GM23248 (cell line): Measurements from ENCODE around the gene BAX. TPM values are rescaled to one million over a fixed set of nuclear protein-coding genes. Genes with fewer than 3 reads are reported as not detected.

Experiments used
- DNase-seq: peaks from one replicate; pipeline ENCODE4 v3.0.0-alpha.2; 2015
- H2AFZ ChIP-seq: fragments of 200-600 bp; sonication (generic); 2 replicates; pipeline ENCODE4 v1.6.1; 2016; ENCODE audit warnings: antibody characterized with exemption
- H3F3A ChIP-seq: fragments of 200-600 bp; sonication (generic); 2 replicates; pipeline ENCODE4 v1.6.1; 2016; ENCODE audit warnings: mild to moderate bottlenecking, antibody characterized with exemption, mixed run types; ENCODE audit not compliant: insufficient read depth
- H3K27ac ChIP-seq: fragments of 200-600 bp; sonication (generic); 2 replicates; pipeline ENCODE4 v1.5.1; 2016; ENCODE audit warnings: mild to moderate bottlenecking
- H3K27me3 ChIP-seq: fragments of 200-600 bp; sonication (generic); replicated peaks from 2 replicates; pipeline ENCODE4 v1.6.1; 2016; ENCODE audit warnings: mild to moderate bottlenecking; ENCODE audit not compliant: insufficient read depth
- H3K36me3 ChIP-seq: fragments of 200-600 bp; sonication (generic); 2 replicates; pipeline ENCODE4 v1.6.1; 2016; ENCODE audit warnings: low read depth, mild to moderate bottlenecking
- H3K4me1 ChIP-seq: fragments of 200-600 bp; sonication (generic); 2 replicates; pipeline ENCODE4 v1.6.1; 2016; ENCODE audit warnings: mild to moderate bottlenecking; ENCODE audit not compliant: insufficient read depth
- H3K4me2 ChIP-seq: fragments of 200-600 bp; sonication (generic); one replicate; pipeline ENCODE4 v1.6.1; 2016; ENCODE audit warnings: mild to moderate bottlenecking; ENCODE audit not compliant: unreplicated experiment
- H3K4me3 ChIP-seq: fragments of 200-600 bp; sonication (generic); 2 replicates; pipeline ENCODE4 v1.5.1; 2016; ENCODE audit warnings: mild to moderate bottlenecking
- H3K79me2 ChIP-seq: fragments of 200-600 bp; sonication (generic); 2 replicates; pipeline ENCODE4 v1.6.1; 2016; ENCODE audit warnings: mild to moderate bottlenecking; ENCODE audit not compliant: insufficient read depth
- H3K9ac ChIP-seq: fragments of 200-600 bp; sonication (generic); 2 replicates; pipeline ENCODE4 v1.6.1; 2016; ENCODE audit warnings: mild to moderate bottlenecking
- H3K9me2 ChIP-seq: fragments of 200-600 bp; sonication (generic); 2 replicates; pipeline ENCODE4 v1.6.1; 2016; ENCODE audit warnings: mixed run types, mild to moderate bottlenecking, moderate library complexity; ENCODE audit not compliant: insufficient read depth
- H3K9me3 ChIP-seq: fragments of 200-600 bp; sonication (generic); one replicate; pipeline ENCODE4 v1.6.1; 2017; ENCODE audit warnings: low read depth
- H4K20me1 ChIP-seq: fragments of 200-600 bp; sonication (generic); 2 replicates; pipeline ENCODE4 v1.6.0; 2016; ENCODE audit not compliant: insufficient read depth
- EZH2 ChIP-seq: fragments of 200-600 bp; sonication (generic); IDR thresholded peaks from 2 replicates; pipeline ENCODE4 v1.6.1; 2018; ENCODE audit warnings: antibody characterized with exemption, mild to moderate bottlenecking; ENCODE audit not compliant: insufficient read depth, poor library complexity, severe bottlenecking
- EZH2phosphoT487 ChIP-seq: fragments of 200-600 bp; sonication (generic); IDR thresholded peaks from 2 replicates; pipeline ENCODE4 v1.6.1; 2018; ENCODE audit warnings: antibody characterized with exemption, moderate library complexity, mild to moderate bottlenecking, low read depth; ENCODE audit not compliant: insufficient read depth
- WGBS, 2 experiments: methylation state at CpG; one replicate each; pipeline ENCODE4 v1.1.6; 2015 to 2017; ENCODE audit warnings: low lambda C conversion rate in 2 of 2, low coverage in 1 of 2; ENCODE audit errors: missing lambda C conversion rate in 2 of 2; 5-methylcytosine and 5-hydroxymethylcytosine counted together
- in situ Hi-C: fragments of 300-500 bp; cut with MboI; formaldehyde crosslinking; loops from 2 replicates; pipeline ENCODE4 v1.15.0; 2020
- polyA plus RNA-seq: library from polyadenylated mRNA; unstranded; fragments of >200 nt; fragmentation: Nextera tagmentation; extraction: Ambion mirVana; gene quantifications from 2 replicates; pipeline ENCODE4 v1.2.1, GENCODE V29; 2016
- total RNA-seq: library from RNA; depleted of rRNA; stranded (reverse); fragments of >200 nt; shearing (Covaris generic); gene quantifications from 2 replicates; pipeline ENCODE4 v1.2.3, GENCODE V29; 2014

The BAX gene
- total and polyA plus RNA-seq, 2 experiments from 2014 or later = 97.3 to 106 TPM

GRCh38 chr19:48938256-48938655 is 16.4 kb upstream of the BAX start:
- Histone ChIP-seq H3K36me3 (no peaks in the 10 kb centered on the region), H3F3A (peaks cover 5% of the 10 kb centered on the region; the same call in 1 of the 2 replicates), H3K9ac (no peak overlapping the region), H2AFZ (no peak overlapping the region), H3K27ac (no peak overlapping the region), H3K9me3 (no peaks in the 10 kb centered on the region), H3K79me2 (no peaks in the 10 kb centered on the region), H3K4me1 (0 out of 2 replicates have a peak, but pooled peaks cover 5% of the 10 kb centered on the region), H3K9me2 (no peaks in the 10 kb centered on the region), H3K4me2 (no peak overlapping the region), H3K4me3 (no peak overlapping the region), H4K20me1 (no peaks in the 10 kb centered on the region), H3K27me3 (0 out of 2 replicates have a peak, but pooled peaks cover under 1% of the 10 kb centered on the region)
- TF ChIP-seq EZH2phosphoT487 (no peak), EZH2 (no peak)
- DNase-seq = no peak
- in situ Hi-C loops = no loop called here
- 84 to 89% methylated on average over 7 of the region's 7 CpGs for WGBS, 2 experiments

GRCh38 chr19:48940902-48941301 is 13.8 kb upstream of the BAX start:
- no peak overlapping the region for H2AFZ ChIP-seq
- no peak for DNase-seq
- 68 to 73% methylated on average over 5 of the region's 5 CpGs for WGBS, 2 experiments
- H3K4me1 ChIP-seq = no peaks in the 10 kb centered on the region
- no peaks in the 10 kb centered on the region for H3K79me2 ChIP-seq
- H3K9ac ChIP-seq = no peak overlapping the region
- no peaks in the 10 kb centered on the region for H4K20me1 ChIP-seq
- no peaks in the 10 kb centered on the region for H3K36me3 ChIP-seq
- no peaks in the 10 kb centered on the region for H3K9me2 ChIP-seq
- H3K4me2 ChIP-seq = no peak overlapping the region
- no peak overlapping the region for H3K4me3 ChIP-seq
- no peaks in the 10 kb centered on the region for H3K27me3 ChIP-seq
- no peaks in the 10 kb centered on the region for H3F3A ChIP-seq
- TF ChIP-seq EZH2phosphoT487 = no peak
- TF ChIP-seq EZH2 = no peak
- in situ Hi-C loops = no loop called here
- H3K9me3 ChIP-seq = no peaks in the 10 kb centered on the region
- no peak overlapping the region for H3K27ac ChIP-seq

GRCh38 chr19:48943081-48943480 is 11.6 kb upstream of the BAX start:
- Histone ChIP-seq H3K9ac (no peak overlapping the region), H4K20me1 (no peaks in the 10 kb centered on the region), H3K4me2 (no peak overlapping the region), H3K27ac (no peak overlapping the region), H3K9me3 (no peaks in the 10 kb centered on the region), H3K79me2 (no peaks in the 10 kb centered on the region), H3K4me1 (no peaks in the 10 kb centered on the region), H3K9me2 (no peaks in the 10 kb centered on the region), H3K4me3 (no peak overlapping the region), H2AFZ (no peak overlapping the region), H3F3A (no peaks in the 10 kb centered on the region), H3K27me3 (no peaks in the 10 kb centered on the region), H3K36me3 (no peaks in the 10 kb centered on the region)
- WGBS, 2 experiments = 83% methylated on average over 6 of the region's 6 CpGs
- no peak for DNase-seq
- in situ Hi-C loops = no loop called here
- TF ChIP-seq EZH2 (no peak), EZH2phosphoT487 (no peak)

GRCh38 chr19:48945415-48945814 is 9.3 kb upstream of the BAX start:
- Histone ChIP-seq H3K9ac (no peak overlapping the region), H3K9me3 (no peaks in the 10 kb centered on the region), H2AFZ (no peak overlapping the region), H3K36me3 (no peaks in the 10 kb centered on the region), H3K27me3 (no peaks in the 10 kb centered on the region), H3K27ac (no peak overlapping the region), H3K9me2 (no peaks in the 10 kb centered on the region), H3F3A (no peaks in the 10 kb centered on the region), H3K79me2 (no peaks in the 10 kb centered on the region), H3K4me3 (no peak overlapping the region), H3K4me2 (no peak overlapping the region), H4K20me1 (no peaks in the 10 kb centered on the region), H3K4me1 (no peaks in the 10 kb centered on the region)
- peak; percentile 18 for DNase-seq
- in situ Hi-C loops = no loop called here
- TF ChIP-seq EZH2 (no peak), EZH2phosphoT487 (no peak)
- 68 to 76% methylated on average over 4 to 5 of the region's 5 CpGs for WGBS, 2 experiments

- Histone ChIP-seq H3K79me2 (no peaks in the 10 kb centered on the region), H3K36me3 (no peaks in the 10 kb centered on the region), H2AFZ (no peak overlapping the region), H4K20me1 (no peaks in the 10 kb centered on the region), H3K4me1 (no peaks in the 10 kb centered on the region), H3K9me3 (no peaks in the 10 kb centered on the region), H3K27me3 (no peaks in the 10 kb centered on the region), H3K4me3 (no peak overlapping the region), H3F3A (no peaks in the 10 kb centered on the region), H3K4me2 (no peak overlapping the region), H3K27ac (no peak overlapping the region), H3K9ac (no peak overlapping the region), H3K9me2 (no peaks in the 10 kb centered on the region)
- no peak for DNase-seq
- TF ChIP-seq EZH2 (no peak), EZH2phosphoT487 (no peak)
- in situ Hi-C loops = no loop called here
- 32 to 37% methylated on average over 2 of the region's 2 CpGs for WGBS, 2 experiments
Observed at GRCh38 chr19:48945817-48946216, 8.9 kb upstream of the BAX start.
